Superior temporal gyrus (tissue), 1 donor: ENCODE results near the gene RAB6C.
A peak's percentile ranks its signal among the peaks of the same experiment; 100 is the strongest.
"Not testable (repeated sequence)": the region's sequence is repeated elsewhere in the genome, so short reads cannot be mapped to it uniquely, and the experiment has no call there.

Source experiments
- DNase-seq: peaks from one replicate; pipeline ENCODE4 v3.0.0-alpha.2; 2016; ENCODE audit errors: extremely low spot score

RAB6C gene

GRCh38 chr2:129979629-129980155, at the start of gene RAB6C:
Gene RAB6C, plus strand, starts transcription at chr2:129979666. Its CDS starts 450 bp downstream, at chr2:129980116.
- DNase-seq = not testable (repeated sequence)

GRCh38 chr2:129930451-129930850, 49.0 kb upstream of the RAB6C start:
- DNase-seq = no peak

DNA sequence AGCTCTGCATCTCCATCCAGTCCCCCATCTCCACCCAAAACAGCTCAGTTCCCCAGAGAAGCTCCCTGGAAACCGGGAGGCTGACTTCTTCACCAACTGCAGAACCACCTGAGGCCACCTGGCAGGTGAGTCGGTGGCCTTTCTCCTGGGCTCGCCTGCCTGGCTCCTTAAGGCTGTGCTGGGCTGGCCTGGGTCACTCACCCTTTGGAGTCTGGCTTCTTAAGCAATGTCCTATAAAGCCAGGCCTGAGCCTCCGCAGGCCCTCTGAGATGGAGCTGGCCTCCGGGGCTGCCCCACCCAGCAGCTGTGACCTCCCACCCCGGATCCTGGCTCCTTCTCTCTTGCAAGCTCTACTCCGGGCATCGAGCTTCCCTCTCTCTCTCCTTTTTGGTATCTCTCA, 46.1 kb upstream of the RAB6C start:
- not testable (repeated sequence) for DNase-seq

DNA sequence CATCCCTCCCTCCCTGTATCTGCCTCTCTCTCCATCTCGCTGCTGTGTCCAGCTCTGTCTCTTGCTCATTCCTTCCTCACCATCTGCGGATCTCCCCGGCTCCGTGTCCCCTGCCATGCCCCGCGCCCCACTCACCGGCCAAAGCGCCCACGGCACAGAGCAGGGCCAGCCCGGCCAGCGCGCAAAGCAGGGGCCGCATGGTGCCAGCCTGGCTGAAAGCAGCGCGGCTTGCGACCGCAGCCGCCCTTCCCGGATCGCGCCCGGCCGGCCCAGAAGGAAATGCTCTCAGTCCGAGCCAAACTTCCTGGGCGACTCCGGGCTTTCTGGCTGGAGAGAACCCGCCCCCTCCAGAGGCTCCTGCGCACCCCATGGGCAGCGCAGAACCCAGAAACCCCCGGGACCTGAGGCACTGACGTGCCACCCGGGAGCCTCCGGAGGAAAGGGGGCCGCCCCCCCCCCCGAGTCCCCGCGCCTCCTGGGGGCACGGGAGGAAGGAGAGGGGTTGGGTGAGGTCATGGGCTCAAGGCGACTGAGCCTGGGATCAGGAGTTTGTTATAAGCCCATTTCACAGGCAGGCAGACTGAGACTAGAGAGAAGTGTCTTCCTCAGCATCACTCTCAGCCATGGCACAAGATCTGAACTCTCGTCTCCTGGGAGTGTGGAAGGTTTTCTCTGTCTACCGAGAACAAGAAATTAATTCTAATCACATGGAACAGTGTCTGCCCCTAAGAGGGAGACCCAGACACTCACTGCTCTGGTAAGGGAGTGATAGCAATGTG, 45.2 kb upstream of the RAB6C start:
- no peak for DNase-seq

DNA sequence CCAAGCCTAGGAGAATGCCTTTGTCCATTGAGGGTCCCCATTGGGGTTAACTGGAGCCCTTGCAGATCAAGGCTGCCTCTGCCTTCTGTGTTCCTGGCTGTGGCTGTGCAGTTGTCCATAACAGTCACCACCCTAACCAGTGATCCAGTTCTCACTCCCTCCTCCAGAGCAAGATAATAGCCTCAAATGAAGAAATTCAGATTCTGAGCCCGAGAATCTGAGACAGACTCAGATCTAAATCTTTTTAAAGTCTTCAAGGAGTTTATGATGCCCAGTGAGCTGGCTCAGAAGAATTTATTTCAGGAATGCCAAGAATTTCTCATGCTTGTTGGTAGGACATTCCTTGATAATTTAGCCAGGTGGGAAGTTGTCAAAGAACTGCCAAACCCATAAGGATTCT, 44.3 kb upstream of the RAB6C start:
- DNase-seq = no peak

DNA sequence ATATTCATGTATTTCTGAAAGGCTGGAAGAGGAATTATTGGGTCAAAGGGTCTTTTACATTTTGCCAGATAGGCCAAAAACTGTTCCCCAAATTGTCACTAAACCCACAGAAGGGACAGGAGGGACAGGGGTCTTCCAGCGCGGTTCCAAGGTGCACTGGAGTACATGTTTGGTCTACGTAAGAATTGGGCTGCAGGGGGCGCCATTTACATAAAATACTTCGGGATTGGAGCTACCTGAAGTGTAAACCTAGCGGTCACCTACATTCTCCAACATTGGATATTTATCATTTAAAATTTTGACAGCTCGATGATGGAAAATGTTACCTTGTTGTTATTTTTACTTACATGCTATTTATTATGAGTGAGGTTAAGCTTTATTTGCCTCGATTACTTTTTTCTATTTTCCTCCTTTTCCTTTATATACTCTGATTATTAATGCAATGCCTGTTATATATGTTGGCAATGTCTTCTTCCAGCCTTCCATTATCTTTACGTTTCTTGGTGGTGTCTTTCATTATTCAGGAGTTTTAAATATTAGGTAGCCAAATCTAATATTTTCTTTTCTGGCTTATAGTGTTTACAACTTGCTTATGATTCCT, 43.0 kb upstream of the RAB6C start:
- DNase-seq = no peak

GRCh38 chr2:129938850-129939471, 40.5 kb upstream of the RAB6C start:
- peak; percentile 80 for DNase-seq

DNA sequence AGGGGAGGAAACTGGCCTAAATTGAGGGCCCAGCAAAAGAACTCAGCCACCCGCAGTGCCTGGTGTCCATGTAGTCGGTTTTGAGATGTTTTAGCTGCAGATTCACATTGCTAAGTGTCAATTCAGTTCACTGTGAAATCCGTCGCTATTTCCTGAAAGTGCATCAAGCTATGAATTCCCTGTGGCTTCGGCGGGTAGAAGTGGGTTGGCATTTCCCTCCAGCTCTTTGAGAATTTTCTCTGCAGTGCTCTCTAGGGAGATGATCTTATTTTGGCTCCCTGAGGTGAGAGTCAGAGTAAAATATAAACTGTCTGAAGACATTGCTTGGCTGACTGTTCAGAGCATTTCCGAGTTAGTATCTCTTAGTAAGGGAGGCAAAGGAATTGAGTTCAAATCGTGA, 36.0 kb upstream of the RAB6C start:
- DNase-seq = not testable (repeated sequence)

DNA sequence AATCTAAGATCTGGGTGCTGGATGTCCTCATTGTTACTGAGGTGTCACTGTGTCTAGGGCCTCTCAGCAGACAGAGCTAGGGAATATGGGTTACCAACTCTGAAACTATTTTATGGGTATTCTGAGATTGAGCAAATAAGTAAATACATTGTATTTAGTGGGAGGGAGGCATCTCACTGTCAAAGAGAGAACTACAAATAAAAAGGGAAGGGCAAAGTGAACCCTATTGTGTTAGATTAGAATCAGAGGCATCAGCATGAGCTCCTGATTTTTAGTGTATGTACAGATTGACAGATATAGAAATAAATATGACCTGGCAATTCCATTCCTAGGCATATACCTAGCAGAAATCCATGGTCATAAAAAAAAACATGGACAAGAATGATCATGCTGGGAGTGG, 33.9 kb upstream of the RAB6C start:
- no peak for DNase-seq

DNA sequence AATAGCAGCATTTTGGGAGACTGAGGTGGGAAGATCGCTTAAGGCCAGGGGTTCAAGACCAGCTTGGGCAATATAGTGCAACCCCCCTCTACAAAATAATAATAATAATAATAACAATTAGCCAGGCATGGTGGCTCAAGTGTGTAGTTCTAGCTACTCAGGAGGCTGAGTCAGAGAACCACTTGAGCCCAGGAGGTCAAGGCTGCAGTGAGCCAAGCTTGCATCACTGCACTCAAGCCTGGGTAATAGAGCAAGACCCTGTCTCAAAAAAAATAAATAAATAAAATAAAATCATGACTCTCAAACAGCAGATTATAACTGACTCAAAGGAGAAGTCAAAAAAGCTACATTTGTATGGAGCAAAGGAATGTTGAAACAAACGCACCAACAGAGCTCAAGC, 31.8 kb upstream of the RAB6C start:
- DNase-seq = not testable (repeated sequence)

- DNase-seq = not testable (repeated sequence)
These were observed 23.3 kb upstream of the RAB6C start for GRCh38 chr2:129956171-129956570.

DNA sequence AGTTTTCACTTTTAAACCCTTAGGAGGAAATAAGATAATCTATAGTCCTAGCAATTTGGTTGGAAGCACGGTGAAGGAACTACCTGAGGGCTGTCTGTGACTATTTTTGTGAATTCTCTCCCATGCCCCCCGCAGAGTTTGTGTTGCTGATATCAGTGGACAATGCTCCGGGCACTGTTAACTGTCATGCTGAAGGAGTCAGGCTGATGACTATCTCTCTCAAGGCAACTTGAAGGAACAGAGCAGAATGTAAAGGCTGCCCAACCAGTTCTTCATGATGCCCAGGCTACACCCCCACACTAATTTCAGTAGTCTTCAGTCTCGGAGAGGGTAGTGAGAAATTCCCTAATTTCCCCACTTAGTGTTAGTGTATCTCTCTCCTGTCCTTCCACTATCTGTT, 21.6 kb upstream of the RAB6C start:
- no peak for DNase-seq

DNA sequence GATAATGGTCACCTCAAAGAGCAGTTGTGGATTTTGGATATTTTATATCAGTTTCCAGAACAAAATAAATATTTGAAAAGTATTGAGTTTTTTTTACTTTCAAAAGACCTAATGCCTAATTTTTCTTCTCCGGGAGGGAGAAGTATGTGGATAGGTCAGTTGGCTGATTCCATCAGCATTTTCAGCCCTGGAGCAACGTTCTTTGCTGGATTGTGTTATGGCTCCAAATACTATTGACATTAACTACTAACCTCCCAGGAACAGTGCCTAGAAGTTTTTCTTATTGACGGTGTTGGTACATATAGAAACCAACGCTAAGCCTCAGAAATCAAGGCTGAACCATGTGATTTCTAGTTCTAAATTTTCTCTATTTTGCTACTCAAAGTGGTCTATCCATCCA, 20.7 kb upstream of the RAB6C start:
- DNase-seq = not testable (repeated sequence)

- not testable (repeated sequence) for DNase-seq
These were observed 10.9 kb upstream of the RAB6C start for GRCh38 chr2:129968605-129969004.

DNA sequence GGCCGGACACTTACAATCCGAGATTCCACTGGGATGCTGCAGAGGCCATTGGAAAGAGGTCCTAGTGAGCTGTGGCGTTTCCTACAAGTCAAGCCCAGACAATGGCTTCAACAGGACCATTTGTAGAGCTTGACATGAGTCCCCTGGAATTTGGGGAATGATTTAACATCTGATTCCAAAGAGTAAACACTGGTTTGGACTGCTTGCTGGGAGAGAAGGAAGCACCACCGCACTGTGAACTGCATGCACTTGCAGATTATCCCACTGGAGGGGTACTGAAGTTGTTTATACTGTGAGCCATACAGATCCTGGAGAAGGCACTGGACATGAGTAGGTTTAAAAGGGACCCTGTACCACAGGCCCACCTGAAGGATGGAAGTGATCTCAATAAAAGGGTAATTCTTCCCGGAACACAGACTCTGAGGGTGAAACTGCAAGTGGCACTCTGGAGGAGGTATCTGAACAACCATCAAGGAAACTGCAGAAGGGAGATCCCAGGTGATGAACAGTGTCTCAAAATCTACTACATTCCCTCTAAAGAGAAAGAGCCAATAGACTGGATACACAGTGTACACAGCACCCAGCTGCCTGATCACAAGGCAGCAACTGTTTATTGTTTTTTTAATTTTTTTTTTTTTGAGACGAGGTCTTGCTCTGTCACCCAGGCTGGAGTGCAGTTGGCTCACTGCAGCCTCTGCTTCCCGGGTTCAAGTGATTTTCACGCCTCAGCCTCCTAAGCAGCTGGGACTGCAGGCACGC, 4.3 kb upstream of the RAB6C start:
- DNase-seq = peak; percentile 76

DNA sequence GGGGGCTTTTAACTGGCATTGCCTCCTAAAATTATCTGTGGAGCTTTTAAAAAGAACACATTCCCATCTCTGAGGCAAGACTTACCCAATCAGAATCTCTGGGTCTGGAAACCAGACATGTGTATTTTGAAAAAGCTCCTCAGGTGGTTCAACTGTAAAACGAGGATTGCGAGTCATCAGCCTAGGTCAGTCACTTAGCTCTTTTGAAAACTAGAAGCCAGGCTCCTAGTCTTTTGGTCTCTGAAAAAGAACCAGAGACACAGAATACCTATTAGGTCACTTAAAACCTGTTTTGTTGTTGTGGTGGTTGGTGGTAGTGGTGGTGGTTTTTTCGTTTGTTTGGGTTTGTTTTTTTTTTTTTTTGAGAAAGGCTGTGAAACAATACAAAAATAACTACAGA, 2.5 kb upstream of the RAB6C start:
- DNase-seq = not testable (repeated sequence)

DNA sequence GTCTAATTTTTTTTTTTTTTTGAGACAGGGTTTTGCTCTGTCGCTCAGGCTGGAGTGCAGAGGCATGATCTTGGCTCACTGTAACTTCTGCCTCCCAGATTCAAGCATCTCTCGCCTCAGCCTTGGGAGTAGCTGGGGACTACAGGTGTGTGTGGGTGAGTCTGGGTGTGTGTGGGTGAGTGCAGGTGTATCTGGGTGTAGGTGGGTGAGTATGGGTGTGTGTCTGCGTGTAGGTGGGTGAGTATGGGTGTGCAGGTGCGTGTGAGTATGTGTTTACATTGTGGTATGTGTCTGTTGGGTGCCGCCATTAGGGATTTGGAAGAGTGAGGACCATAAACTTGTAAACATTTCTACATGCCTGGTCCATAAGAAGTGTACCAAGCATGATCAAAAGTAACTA, 1.5 kb upstream of the RAB6C start:
- DNase-seq = no peak

GRCh38 chr2:129980246-129980645, 780 bp downstream of the RAB6C start:
- peak; percentile 82 for DNase-seq

GRCh38 chr2:129981689-129982088, 2.2 kb downstream of the RAB6C start:
- DNase-seq = not testable (repeated sequence)

DNA sequence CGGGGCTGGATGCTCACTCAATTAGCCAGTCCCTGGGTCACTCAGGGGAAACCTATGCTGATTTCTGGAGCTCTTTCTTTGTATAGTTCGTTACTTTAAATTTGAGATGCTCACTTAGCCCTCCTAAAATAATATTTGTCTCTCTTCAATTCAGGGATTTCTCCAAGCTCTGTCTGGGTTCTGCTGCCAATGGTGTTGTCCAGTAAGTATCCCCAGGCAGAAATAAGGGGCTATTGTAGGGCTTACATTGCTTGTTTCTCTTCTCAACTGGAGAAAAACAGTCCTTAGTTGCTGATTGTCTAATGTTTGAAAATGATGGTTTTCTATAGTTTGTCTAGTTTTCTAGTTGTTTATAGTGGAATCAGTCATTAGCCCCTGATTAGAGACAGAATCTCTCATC, 5.0 kb downstream of the RAB6C start:
- DNase-seq = peak; percentile 75

DNA sequence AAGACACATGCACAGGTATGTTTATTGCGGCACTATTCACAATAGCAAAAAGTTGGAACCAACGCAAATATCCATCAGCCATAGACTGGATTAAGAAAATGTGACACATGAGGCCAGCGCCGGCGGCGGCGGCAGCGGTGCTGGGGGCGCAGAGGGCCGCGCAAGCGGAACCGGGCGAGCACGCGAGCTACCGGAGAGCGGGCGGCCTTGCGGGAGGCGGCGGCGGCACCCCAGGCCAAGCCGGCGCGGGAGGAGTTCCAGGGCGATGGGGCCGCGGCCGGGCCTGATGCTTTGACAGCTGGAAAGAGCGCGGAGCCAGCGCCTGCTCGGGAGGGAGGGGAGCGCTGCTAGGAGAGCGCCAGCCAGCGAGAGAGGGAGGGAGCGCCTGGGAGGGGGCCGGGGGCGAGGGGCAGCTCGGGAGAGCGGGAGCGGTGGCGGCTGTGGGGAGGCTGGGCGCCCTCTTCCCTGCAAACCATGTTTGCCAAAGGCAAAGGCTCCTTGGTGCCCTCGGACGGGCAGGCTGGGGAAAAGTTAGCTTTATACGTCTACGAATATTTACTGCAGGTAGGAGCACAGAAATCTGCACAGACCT, 13.0 kb downstream of the RAB6C start:
- DNase-seq = not testable (repeated sequence)

GRCh38 chr2:129993151-129993550, 13.7 kb downstream of the RAB6C start:
- DNase-seq = not testable (repeated sequence)
